ENCODE data around the gene F5. TPM values are rescaled to one million over a fixed set of nuclear protein-coding genes. Genes with fewer than 3 reads are reported as not detected.

The F5 gene
- total RNA-seq, 2 donors from 2014 or later, result 0.68 to 0.85 TPM

DNA sequence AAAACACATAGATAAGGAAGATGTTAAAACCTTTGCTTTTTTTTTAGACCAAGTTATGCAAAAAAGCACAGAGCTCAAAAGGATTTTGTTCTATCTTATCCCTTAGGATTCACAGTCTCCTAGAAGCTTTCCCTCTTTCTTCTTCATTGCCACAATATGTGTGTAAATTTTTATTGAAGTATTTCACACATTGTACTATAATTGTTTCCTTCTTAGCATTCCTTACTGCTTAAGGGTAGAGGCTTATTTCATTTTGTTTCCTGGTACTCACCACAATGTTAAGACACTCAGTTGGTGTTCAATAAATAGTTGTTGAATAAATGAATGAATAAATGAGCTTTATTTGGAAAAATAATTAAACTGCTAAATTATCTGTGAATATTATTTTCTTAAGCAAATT lies 70.6 kb downstream of the F5 start:
- H3K4me1 ChIP-seq (ENCODE audit: control insufficient read depth in 1 of 2, low read depth in 2 of 2), result peaks cover 5 to 6% of the 10 kb centered on the region in 2 donors
- ATAC-seq (ENCODE audit: insufficient number of reproducible peaks, low FRiP score, low read depth) (no peak), DNase-seq (ENCODE audit: low spot score) (no peak)
- TF ChIP-seq, protein P1, sequence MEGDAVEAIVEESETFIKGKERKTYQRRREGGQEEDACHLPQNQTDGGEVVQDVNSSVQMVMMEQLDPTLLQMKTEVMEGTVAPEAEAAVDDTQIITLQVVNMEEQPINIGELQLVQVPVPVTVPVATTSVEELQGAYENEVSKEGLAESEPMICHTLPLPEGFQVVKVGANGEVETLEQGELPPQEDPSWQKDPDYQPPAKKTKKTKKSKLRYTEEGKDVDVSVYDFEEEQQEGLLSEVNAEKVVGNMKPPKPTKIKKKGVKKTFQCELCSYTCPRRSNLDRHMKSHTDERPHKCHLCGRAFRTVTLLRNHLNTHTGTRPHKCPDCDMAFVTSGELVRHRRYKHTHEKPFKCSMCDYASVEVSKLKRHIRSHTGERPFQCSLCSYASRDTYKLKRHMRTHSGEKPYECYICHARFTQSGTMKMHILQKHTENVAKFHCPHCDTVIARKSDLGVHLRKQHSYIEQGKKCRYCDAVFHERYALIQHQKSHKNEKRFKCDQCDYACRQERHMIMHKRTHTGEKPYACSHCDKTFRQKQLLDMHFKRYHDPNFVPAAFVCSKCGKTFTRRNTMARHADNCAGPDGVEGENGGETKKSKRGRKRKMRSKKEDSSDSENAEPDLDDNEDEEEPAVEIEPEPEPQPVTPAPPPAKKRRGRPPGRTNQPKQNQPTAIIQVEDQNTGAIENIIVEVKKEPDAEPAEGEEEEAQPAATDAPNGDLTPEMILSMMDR (IDR thresholded peaks at IDR 0.05), result no peak
- no peak overlapping the region for H3K27ac ChIP-seq
- no peaks in the 10 kb centered on the region for H3K27me3 ChIP-seq (replicated peaks; ENCODE audit: insufficient read depth)
- no peak overlapping the region for H3K4me3 ChIP-seq
- H3K9me3 ChIP-seq, result no peaks in the 10 kb centered on the region
- H3K36me3 ChIP-seq, result no peaks in the 10 kb centered on the region

DNA sequence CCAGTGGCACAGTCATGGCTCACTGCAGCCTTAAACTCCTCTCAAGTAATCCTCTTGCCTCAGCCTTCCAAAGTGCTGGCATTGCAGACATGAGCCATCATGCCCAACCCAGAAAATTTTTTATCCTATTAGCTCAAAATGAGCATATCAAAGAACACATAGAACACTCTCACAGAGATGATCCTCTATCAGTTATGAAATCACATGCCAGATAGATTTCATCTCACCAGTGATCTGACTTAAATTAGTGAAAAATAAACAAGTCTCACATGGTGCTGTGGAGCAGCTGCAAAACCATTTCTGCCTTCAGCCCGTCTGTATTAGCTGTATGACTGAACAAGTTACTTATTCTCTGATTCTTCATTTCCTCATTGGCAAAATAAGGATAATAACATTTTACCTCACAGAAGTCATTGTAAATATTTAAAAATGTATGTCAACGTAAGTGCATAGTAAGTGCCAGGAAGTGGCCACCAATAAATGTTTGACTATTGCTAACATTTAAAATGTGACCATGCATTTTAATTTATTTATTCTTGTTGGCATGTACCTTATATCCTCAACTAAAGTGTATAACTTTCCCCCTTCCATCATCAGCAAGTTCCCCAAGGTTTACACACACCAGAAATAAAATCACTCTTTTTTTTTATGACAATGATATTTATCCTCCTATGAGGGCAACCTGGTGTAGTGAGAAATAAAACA lies 71.6 kb downstream of the F5 start:
- no peaks in the 10 kb centered on the region for H3K9me3 ChIP-seq
- H3K27ac ChIP-seq, result no peak overlapping the region
- DNase-seq (ENCODE audit: low spot score), result no peak
- no peak for ATAC-seq (ENCODE audit: insufficient number of reproducible peaks, low FRiP score, low read depth)
- no peak overlapping the region for H3K4me3 ChIP-seq
- no peaks in the 10 kb centered on the region for H3K27me3 ChIP-seq (replicated peaks; ENCODE audit: insufficient read depth)
- H3K4me1 ChIP-seq (ENCODE audit: control insufficient read depth in 1 of 2, low read depth in 2 of 2), result peaks cover 8 to 11% of the 10 kb centered on the region in 2 donors
- TF ChIP-seq, protein P1 (IDR thresholded peaks at IDR 0.05), result no peak
- no peaks in the 10 kb centered on the region for H3K36me3 ChIP-seq

DNA sequence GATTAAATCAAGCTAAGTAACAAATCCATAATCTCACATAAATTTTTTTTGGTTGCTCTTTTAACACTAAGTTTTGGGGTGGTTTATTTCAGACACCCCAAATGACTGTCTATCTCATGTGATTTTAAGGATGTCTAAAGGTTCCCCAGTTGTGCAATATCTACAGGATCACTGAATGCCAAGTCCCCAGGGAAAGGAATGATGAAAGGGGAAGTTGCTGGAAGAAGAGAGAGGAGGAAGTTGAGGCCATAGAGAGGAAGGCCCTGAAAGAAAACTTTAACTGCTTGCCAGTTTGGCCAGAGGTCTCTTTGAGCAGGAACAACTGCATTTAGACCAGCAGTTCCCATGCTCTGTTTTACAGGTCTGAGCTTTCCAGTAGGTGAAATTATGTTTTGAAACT lies 73.1 kb downstream of the F5 start:
- H3K27ac ChIP-seq, result peak overlapping the region; percentile 2 to 34
- TF ChIP-seq, protein P1 (IDR thresholded peaks at IDR 0.05), result no peak
- H3K4me1 ChIP-seq (ENCODE audit: control insufficient read depth in 1 of 2, low read depth in 2 of 2), result peaks cover 12 to 24% of the 10 kb centered on the region in 2 donors
- no peaks in the 10 kb centered on the region for H3K36me3 ChIP-seq
- no peaks in the 10 kb centered on the region for H3K27me3 ChIP-seq (replicated peaks; ENCODE audit: insufficient read depth)
- ATAC-seq (ENCODE audit: insufficient number of reproducible peaks, low FRiP score, low read depth) (no peak), DNase-seq (ENCODE audit: low spot score) (no peak)
- H3K4me3 ChIP-seq, result no peak overlapping the region
- no peaks in the 10 kb centered on the region for H3K9me3 ChIP-seq

DNA sequence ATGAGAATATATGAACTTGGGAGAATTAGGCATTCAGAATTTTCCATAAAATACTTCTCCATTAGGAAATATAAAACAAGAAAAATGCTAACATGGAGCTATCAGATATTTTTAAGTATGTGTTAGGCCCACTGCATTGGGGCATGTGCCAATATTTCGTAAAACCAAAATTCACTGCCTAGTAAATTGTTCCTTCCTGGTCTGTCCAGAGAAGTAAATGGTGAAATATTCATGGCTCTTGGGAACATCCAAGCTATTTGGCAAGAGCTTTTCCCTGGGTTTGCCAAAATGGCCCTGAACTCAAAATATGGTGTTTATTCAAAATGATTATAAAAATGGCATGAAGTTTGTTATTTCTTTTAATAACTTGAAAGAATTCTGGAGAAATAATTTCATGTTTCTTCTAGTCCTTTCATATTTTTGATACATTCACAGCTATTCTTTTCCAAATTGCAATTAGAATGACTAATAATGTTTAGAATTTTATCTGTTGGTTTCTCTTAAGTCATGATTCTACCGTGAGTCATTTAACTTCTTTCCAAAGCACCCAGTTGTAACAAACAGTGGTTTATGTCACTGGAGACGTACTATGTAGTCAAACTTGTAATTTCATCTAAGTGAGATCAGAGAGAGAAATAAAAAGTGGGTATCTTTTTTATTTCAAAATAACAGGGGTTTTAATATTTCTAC lies 74.8 kb downstream of the F5 start:
- Histone ChIP-seq H3K27me3 (replicated peaks; ENCODE audit: insufficient read depth) (no peaks in the 10 kb centered on the region), H3K4me3 (no peak overlapping the region), H3K9me3 (no peaks in the 10 kb centered on the region), H3K27ac (peak overlapping the region; percentile 16 to 67), H3K4me1 (ENCODE audit: control insufficient read depth in 1 of 2, low read depth in 2 of 2) (peaks cover 12 to 25% of the 10 kb centered on the region in 2 donors), H3K36me3 (no peaks in the 10 kb centered on the region)
- TF ChIP-seq, protein P1 (IDR thresholded peaks at IDR 0.05), result no peak
- ATAC-seq (ENCODE audit: insufficient number of reproducible peaks, low FRiP score, low read depth) (peak; percentile 95), DNase-seq (ENCODE audit: low spot score) (no peak)

DNA sequence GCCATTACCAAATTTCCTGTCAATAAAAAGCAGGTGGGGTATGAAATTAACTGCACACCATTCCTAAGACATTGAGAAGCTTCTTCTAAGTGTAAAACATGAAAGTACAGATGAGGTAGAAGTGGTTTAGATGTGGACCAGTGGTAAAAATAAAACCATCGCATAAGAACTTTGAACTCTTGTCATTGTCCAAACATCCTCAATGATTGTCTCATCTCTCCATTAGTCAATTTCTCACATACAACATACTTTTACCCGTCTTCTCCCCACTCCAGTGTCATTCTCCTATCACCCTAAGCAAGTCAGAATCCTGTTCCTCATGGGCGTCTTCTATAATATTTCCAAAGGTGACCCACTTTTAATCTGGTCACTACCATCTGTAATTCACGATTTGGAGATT lies 76.2 kb downstream of the F5 start:
- no peak overlapping the region for H3K4me3 ChIP-seq
- no peak for DNase-seq (ENCODE audit: low spot score)
- H3K4me1 ChIP-seq (ENCODE audit: control insufficient read depth in 1 of 2, low read depth in 2 of 2), result peaks cover 12 to 25% of the 10 kb centered on the region in 2 donors
- H3K27ac ChIP-seq, result peak overlapping the region; percentile 16 to 67
- H3K9me3 ChIP-seq, result no peaks in the 10 kb centered on the region
- no peak for ATAC-seq (ENCODE audit: insufficient number of reproducible peaks, low FRiP score, low read depth)
- TF ChIP-seq, protein P1 (IDR thresholded peaks at IDR 0.05), result no peak
- H3K27me3 ChIP-seq (replicated peaks; ENCODE audit: insufficient read depth), result no peaks in the 10 kb centered on the region
- no peaks in the 10 kb centered on the region for H3K36me3 ChIP-seq
